Stimulated activated CD8-positive, alpha-beta memory T cell treated with anti-CD3 and anti-CD28 coated beads, Interleukin-4, amount 100 ng/mL, for 4 hours (primary cell): ENCODE data around the gene CNOT3.
"Not testable (repeated sequence)": the region's sequence is repeated elsewhere in the genome, so short reads cannot be mapped to it uniquely, and the experiment has no call there.

Experiments used
- DNase-seq, 2 donors: peaks; one replicate each; pipeline ENCODE4 v3.0.0-alpha.2; 2020; ENCODE audit warnings: low read depth in 2 of 2, low spot score in 1 of 2

The CNOT3 gene

GRCh38 chr19:54137699-54138488 is at the start of gene CNOT3:
TSS of gene CNOT3 (plus strand) at chr19:54137762. CDS start at chr19:54142979, 5,217 bp downstream.
- DNase-seq: no peak

- DNase-seq: no peak
These were observed 43.0 kb upstream of the CNOT3 start for GRCh38 chr19:54094426-54095000.

GRCh38 chr19:54095136-54095858 is 42.3 kb upstream of the CNOT3 start:
- no peak for DNase-seq

- DNase-seq: not testable (repeated sequence)
These were observed 41.5 kb upstream of the CNOT3 start for GRCh38 chr19:54095859-54096616.

- no peak for DNase-seq
These were observed 40.9 kb upstream of the CNOT3 start for GRCh38 chr19:54096617-54097106.

GRCh38 chr19:54099190-54099902 is 38.2 kb upstream of the CNOT3 start:
- DNase-seq: no peak

- DNase-seq: not testable (repeated sequence)
These were observed 37.7 kb upstream of the CNOT3 start for GRCh38 chr19:54099903-54100255.

GRCh38 chr19:54100561-54100960 is 37.0 kb upstream of the CNOT3 start, which contains the start of gene OSCAR:
TSS of gene OSCAR (minus strand) at chr19:54100803. CDS start at chr19:54100792, 11 bp downstream.
- DNase-seq: no peak

- DNase-seq: peak; percentile 91 to 97
These were observed 35.0 kb upstream of the CNOT3 start, which contains the start of gene NDUFA3 for GRCh38 chr19:54102421-54103169. TSS of gene NDUFA3 (plus strand) at chr19:54102855. CDS start at chr19:54102879, 24 bp downstream.

GRCh38 chr19:54104998-54105715 is 32.4 kb upstream of the CNOT3 start:
- no peak for DNase-seq

GRCh38 chr19:54105796-54106195 is 31.8 kb upstream of the CNOT3 start:
- DNase-seq: no peak

- DNase-seq: no peak
These were observed 30.8 kb upstream of the CNOT3 start for GRCh38 chr19:54106716-54107115.

GRCh38 chr19:54107876-54108490 is 29.6 kb upstream of the CNOT3 start:
- no peak for DNase-seq

- DNase-seq: no peak
These were observed 29.1 kb upstream of the CNOT3 start for GRCh38 chr19:54108496-54108895.

GRCh38 chr19:54109651-54110050 is 27.9 kb upstream of the CNOT3 start:
- no peak for DNase-seq

GRCh38 chr19:54114340-54115108 is 23.0 kb upstream of the CNOT3 start:
- no peak for DNase-seq

GRCh38 chr19:54115109-54116063 is 22.2 kb upstream of the CNOT3 start, which contains the start of the genes PRPF31 and TFPT:
TSS of gene PRPF31 (plus strand) at chr19:54115754. CDS start at chr19:54118279, 2,525 bp downstream.
TSS of gene TFPT (minus strand) at chr19:54115657. CDS start at chr19:54115269, 388 bp downstream.
- DNase-seq: peak; percentile 93 to 99
